AG08396 (cell line): ENCODE data around the gene HPCAL1.

ENCODE experiments used
- DNase-seq: peaks from one replicate; pipeline ENCODE4 v3.0.0; 2012; ENCODE audit warnings: low spot score, mixed read lengths

The HPCAL1 gene

GRCh38 chr2:10407432-10407831, 104.7 kb downstream of the HPCAL1 start:
- no peak for DNase-seq

GRCh38 chr2:10407841-10408648, 105.3 kb downstream of the HPCAL1 start:
- DNase-seq = peak; percentile 63

- peak; percentile 84 for DNase-seq
Measured at GRCh38 chr2:10408649-10409579, 106.2 kb downstream of the HPCAL1 start.

- no peak for DNase-seq
Measured at GRCh38 chr2:10410001-10410822, 107.5 kb downstream of the HPCAL1 start.

DNA sequence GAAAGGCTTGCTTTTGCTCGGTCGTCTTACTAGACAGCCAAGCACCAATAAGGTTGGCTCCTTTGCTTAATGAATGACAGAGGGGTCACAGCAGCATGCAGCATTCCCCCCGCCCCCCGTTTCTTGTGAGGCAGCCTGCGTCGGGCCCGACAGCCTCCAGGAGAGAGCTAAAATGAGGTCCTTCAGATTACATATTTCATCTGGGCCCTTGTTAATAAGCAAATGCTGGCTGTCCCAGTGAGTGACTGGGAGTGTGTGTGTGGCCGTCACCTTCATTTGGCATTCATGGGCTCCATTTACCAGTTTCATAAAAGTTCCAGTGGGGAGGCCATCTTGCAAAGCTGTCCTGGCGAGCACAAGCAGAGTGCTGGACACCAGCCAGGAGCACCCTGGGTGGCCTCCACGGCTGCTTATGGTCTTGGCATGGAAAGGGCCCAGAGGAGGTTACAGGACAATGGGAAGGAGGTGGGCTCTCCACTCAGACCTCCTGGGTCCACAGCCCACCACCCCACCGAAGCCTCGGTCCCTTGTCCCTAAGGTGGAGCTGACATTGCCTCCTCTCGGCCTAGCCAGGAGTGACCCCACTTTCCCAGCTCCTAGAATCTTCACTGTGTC, 108.2 kb downstream of the HPCAL1 start:
- no peak for DNase-seq

DNA sequence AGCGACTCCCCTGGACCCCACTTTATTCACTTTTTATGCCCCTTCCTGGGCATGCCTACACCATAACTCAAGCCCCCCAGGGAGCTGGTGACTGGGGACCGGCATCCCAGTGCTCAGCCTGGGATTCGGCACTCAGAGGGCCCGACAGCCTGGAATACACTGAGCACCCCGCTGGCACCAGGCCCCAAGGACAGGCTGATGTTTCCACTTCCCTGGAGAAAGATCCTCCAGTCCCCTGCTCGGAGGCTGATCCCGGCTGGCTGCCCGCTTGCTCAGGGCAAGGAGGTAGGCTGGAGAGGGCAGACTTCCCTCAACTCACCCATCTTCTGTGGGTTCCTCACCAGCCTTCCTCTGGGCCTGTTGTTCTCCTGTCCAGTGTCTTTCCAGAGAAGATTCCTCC, 108.9 kb downstream of the HPCAL1 start:
- no peak for DNase-seq

DNA sequence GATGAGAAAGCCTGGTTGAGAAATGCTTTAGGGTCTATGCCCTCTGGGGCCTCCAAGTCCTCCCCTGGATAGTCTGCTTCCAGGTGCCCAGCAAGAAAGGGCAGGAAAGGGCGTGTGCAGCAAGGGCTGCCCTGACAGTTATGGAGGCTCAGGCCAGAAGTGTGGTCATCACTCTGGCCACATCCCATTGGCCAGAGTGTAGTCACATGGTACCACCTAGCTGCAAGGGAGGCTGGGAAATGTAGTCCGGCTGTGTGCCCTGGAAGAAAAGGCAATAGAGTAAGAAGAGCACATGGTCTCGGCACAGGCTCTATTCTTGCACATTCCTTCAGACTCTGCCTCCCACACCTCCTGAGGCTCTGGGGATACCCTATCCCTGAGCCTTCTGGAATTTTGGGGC, 109.7 kb downstream of the HPCAL1 start:
- DNase-seq = peak; percentile 68

GRCh38 chr2:10413503-10413902, 110.8 kb downstream of the HPCAL1 start:
- no peak for DNase-seq

GRCh38 chr2:10413991-10414451, 111.3 kb downstream of the HPCAL1 start:
- DNase-seq = peak; percentile 67

GRCh38 chr2:10414591-10414990, 111.9 kb downstream of the HPCAL1 start:
- DNase-seq = no peak

GRCh38 chr2:10415048-10415447, 112.3 kb downstream of the HPCAL1 start:
- no peak for DNase-seq

- no peak for DNase-seq
Measured at GRCh38 chr2:10415640-10416039, 112.9 kb downstream of the HPCAL1 start.

GRCh38 chr2:10417551-10418335, 115.0 kb downstream of the HPCAL1 start:
- no peak for DNase-seq

DNA sequence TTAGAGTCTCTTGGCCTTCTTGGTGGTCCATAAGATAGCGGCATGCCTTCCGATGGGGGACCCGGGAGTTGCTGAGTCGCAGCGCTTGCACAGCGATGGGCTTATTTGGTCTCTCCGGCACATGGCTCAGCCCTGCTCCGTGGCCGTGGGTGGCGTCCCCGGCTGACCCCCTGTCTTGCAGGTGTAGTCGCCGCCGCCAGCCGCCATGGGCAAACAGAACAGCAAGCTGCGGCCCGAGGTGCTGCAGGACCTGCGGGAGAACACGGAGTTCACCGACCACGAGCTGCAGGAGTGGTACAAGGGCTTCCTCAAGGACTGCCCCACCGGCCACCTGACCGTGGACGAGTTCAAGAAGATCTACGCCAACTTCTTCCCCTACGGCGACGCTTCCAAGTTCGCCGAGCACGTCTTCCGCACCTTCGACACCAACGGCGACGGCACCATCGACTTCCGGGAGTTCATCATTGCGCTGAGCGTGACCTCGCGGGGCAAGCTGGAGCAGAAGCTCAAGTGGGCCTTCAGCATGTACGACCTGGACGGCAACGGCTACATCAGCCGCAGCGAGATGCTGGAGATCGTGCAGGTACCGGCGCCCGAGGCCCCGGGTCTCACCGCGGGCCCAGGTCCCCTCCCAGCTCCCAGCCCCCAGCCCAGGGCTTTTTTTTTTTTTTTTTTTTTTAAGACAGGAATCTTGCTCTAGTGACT, 117.0 kb downstream of the HPCAL1 start:
- DNase-seq = no peak

- no peak for DNase-seq
Measured at GRCh38 chr2:10422251-10422650, 119.5 kb downstream of the HPCAL1 start.

GRCh38 chr2:10422732-10423399, 120.2 kb downstream of the HPCAL1 start:
- no peak for DNase-seq

DNA sequence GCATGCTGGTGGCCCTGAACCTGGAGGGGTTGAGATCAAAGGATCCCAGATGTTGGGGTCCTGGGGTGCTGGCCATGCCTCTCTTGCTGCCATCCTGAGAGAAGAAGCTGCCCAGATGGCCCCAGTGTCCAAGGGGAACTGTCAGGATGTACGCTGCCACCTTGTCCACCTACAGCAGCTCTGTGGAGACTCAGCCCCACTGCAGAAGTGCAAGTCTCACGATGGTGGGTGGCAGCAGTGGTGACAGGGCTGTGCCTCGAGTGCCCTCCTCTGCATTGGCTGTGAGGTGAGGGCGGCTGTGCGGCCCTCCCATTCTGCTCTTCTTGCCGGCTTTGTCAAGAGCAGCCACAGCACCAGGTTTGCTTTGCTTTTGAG, 120.7 kb downstream of the HPCAL1 start:
- DNase-seq = no peak

DNA sequence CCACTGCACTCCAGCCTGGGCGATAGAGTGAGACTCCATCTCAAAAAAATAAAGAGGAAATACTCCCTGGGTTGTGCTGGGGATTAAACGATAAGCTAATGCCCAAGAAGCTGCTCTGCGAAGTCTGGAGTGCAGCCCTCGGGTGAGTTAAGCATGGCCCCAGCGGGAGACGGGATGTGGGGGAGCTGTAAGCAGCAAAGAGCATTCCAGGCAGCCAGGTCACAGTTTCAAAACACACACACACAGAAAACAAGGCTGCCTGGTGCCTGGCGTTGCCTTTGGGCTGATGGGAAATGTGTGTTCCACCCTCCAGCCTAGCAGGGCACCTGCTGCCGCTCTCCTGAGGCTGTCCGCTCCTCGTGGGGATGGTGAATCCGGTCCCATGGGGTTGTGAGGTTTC, 121.3 kb downstream of the HPCAL1 start:
- DNase-seq = no peak

DNA sequence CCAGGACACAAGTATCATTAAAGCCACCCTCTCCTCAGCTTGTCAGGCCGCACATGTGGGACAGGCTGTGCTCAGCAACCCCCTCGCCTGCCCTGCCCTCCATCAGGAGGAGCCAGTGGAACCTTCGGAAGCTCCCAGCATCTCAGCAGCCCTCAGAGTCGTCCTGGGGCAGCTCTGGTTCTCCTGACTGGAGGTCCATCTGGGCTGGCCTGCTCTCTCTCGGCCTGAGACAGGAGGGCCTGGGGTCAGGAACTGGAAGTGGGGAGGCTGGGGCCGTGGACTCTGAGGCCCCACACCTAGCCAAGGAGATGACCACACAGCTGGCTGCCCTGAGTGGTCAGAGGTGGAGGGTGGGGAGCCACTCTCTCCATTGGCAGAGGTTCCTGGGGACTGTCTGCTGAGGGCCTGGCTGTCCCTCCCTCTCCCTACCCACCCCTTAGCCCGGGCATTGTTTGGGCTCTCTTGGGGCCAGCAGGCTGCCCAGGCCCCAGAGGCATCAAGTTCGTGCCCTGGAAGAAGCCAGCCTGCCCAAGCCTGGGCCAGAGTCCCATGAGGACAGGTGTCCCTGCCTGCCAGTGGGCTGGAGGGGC, 122.3 kb downstream of the HPCAL1 start:
- DNase-seq = no peak
